A549 (cell line): Measurements from ENCODE around the gene FKBP6. TPM values are rescaled to one million over a fixed set of nuclear protein-coding genes. Genes with fewer than 3 reads are reported as not detected.

Experiments
- ATAC-seq, 2 experiments: fragments of 200-7000 bp in 1 of 2; fragments of >200 bp in 1 of 2; cut with Nextera tagmentation in 1 of 2; cut with Tn5 transposase in 1 of 2; 3 replicates each; pipeline versions ENCODE4 v1.8.0 to v1.9.1; 2018 to 2020; ENCODE audit warnings: mild to moderate bottlenecking in 1 of 2, moderate library complexity in 1 of 2
- CTCF ChIA-PET: fragments of 300-600 bp; sonication (Branson Sonifier 250); formaldehyde crosslinking; extraction: SDS; loops from one replicate; lab custom pipeline; 2021; ENCODE audit warnings: antibody characterized with exemption, inconsistent platforms; lab: Yijun Ruan, JAX
- POLR2A ChIA-PET: fragments of 350-600 bp; formaldehyde crosslinking; extraction: SDS; loops from one replicate; lab custom pipeline; 2021; ENCODE audit warnings: antibody characterized with exemption, inconsistent platforms; lab: Yijun Ruan, JAX
- DNase-seq, 2 experiments: peaks; one replicate each; pipeline versions ENCODE4 v3.0.0 to v3.0.0-alpha.2; 2011 to 2016; ENCODE audit warnings: low read depth in 1 of 2, low spot score in 1 of 2
- FAIRE-seq: peaks from 2 replicates; lab custom pipeline; 2011; peaks lifted over from hg19 to GRCh38; lab: Jason Lieb, UNC
- H3K27ac ChIP-seq, 2 experiments: fragments of >200 bp; sonication (Bioruptor Twin); formaldehyde crosslinking; 3 replicates each; pipeline ENCODE4 v1.5.1; 2016 to 2017
- H3K4me1 ChIP-seq: fragments of >200 bp; sonication (Bioruptor Twin); formaldehyde crosslinking; 3 replicates; pipeline ENCODE4 v1.6.1; 2016
- H3K4me2 ChIP-seq: fragments of >200 bp; sonication (Bioruptor Twin); formaldehyde crosslinking; 3 replicates; pipeline ENCODE4 v1.6.1; 2016
- H3K4me3 ChIP-seq: fragments of >200 bp; sonication (Bioruptor Twin); formaldehyde crosslinking; 3 replicates; pipeline ENCODE4 v1.5.1; 2016
- H3K9me3 ChIP-seq: fragments of >200 bp; sonication (Bioruptor Twin); formaldehyde crosslinking; 3 replicates; pipeline ENCODE4 v1.6.1; 2016
- ATOH8 ChIP-seq: fragments of 250-450 bp; sonication (Bioruptor Pico); IDR thresholded peaks from 2 replicates; pipeline ENCODE4 v1.5.0; 2020; ENCODE audit warnings: low read depth, mild to moderate bottlenecking, moderate library complexity
- BHLHE40 ChIP-seq: IDR thresholded peaks from 2 replicates; pipeline ENCODE4 v1.6.1; 2012; ENCODE audit warnings: low read depth, low read length, inconsistent platforms
- CBX2 ChIP-seq: fragments of 200-600 bp; sonication (generic); IDR thresholded peaks from 2 replicates; pipeline ENCODE4 v1.6.1; 2016; ENCODE audit warnings: low read depth, mild to moderate bottlenecking, borderline replicate concordance
- CBX8 ChIP-seq: fragments of 200-600 bp; sonication (generic); IDR thresholded peaks from 2 replicates; pipeline ENCODE4 v1.6.1; 2016
- CEBPB ChIP-seq, 2 experiments: fragments of >200 bp in 1 of 2; sonication (Bioruptor Twin) in 1 of 2; formaldehyde crosslinking in 1 of 2; IDR thresholded peaks; 2 replicates each; pipeline ENCODE4 v1.6.1; 2012 to 2016
- CTCF ChIP-seq: fragments of >200 bp; sonication (Bioruptor Twin); formaldehyde crosslinking; IDR thresholded peaks from 3 replicates; pipeline ENCODE4 v1.5.1; 2016
- EHF ChIP-seq: fragments of 250-450 bp; sonication (Bioruptor Pico); IDR thresholded peaks from 2 replicates; pipeline ENCODE4 v1.5.0; 2020; ENCODE audit warnings: mild to moderate bottlenecking
- EHMT2 ChIP-seq: fragments of 200-600 bp; sonication (generic); IDR thresholded peaks from 2 replicates; pipeline ENCODE4 v1.6.1; 2016; ENCODE audit warnings: antibody characterized with exemption, low read depth, mild to moderate bottlenecking, moderate library complexity
- EP300 ChIP-seq, 2 experiments: fragments of >200 bp; sonication (Bioruptor Twin); formaldehyde crosslinking; IDR thresholded peaks; 2 replicates in 1 of 2; 3 replicates in 1 of 2; pipeline ENCODE4 v1.6.1; 2016 to 2017
- ESRRA ChIP-seq: fragments of 150-350 bp; IDR thresholded peaks from 2 replicates; pipeline ENCODE4 v1.6.1; 2014; ENCODE audit warnings: mild to moderate bottlenecking, low read length, borderline replicate concordance
- FOSB ChIP-seq: fragments of 250-450 bp; sonication (Bioruptor Pico); IDR thresholded peaks from 2 replicates; pipeline ENCODE4 v1.5.0; 2020; ENCODE audit warnings: mild to moderate bottlenecking, moderate library complexity
- FOXS1 ChIP-seq: fragments of 250-450 bp; sonication (Bioruptor Pico); IDR thresholded peaks from 2 replicates; pipeline ENCODE4 v1.5.0; 2020; ENCODE audit warnings: mild to moderate bottlenecking, moderate library complexity
- HES2 ChIP-seq: fragments of >200 bp; sonication (Bioruptor Twin); formaldehyde crosslinking; IDR thresholded peaks from 2 replicates; pipeline ENCODE4 v1.6.1; 2016
- HEYL ChIP-seq: fragments of 250-450 bp; sonication (Bioruptor Pico); IDR thresholded peaks from 2 replicates; pipeline ENCODE4 v1.8.0; 2021; ENCODE audit warnings: mild to moderate bottlenecking, moderate library complexity
- HOXA7 ChIP-seq: fragments of 250-450 bp; sonication (Bioruptor Pico); IDR thresholded peaks from 2 replicates; pipeline ENCODE4 v1.5.0; 2020; ENCODE audit warnings: mild to moderate bottlenecking, moderate library complexity
- HOXB13 ChIP-seq: fragments of 250-450 bp; sonication (Bioruptor Pico); IDR thresholded peaks from 2 replicates; pipeline ENCODE4 v1.5.0; 2020; ENCODE audit warnings: low read depth, mild to moderate bottlenecking, moderate library complexity
- HOXB5 ChIP-seq: fragments of 250-450 bp; sonication (Bioruptor Pico); IDR thresholded peaks from 2 replicates; pipeline ENCODE4 v1.5.0; 2020; ENCODE audit warnings: mild to moderate bottlenecking, moderate library complexity
- JUNB ChIP-seq: fragments of >200 bp; sonication (Bioruptor Twin); formaldehyde crosslinking; IDR thresholded peaks from 2 replicates; pipeline ENCODE4 v1.6.1; 2016
- KDM1A ChIP-seq: fragments of 200-600 bp; sonication (generic); IDR thresholded peaks from 2 replicates; pipeline ENCODE4 v1.6.1; 2016; ENCODE audit warnings: low read depth, mild to moderate bottlenecking
- KDM5A ChIP-seq: fragments of 200-600 bp; sonication (generic); IDR thresholded peaks from 2 replicates; pipeline ENCODE4 v1.6.1; 2016; ENCODE audit warnings: antibody characterized with exemption, mild to moderate bottlenecking
- MAFK ChIP-seq: fragments of 450-650 bp; IDR thresholded peaks from 2 replicates; pipeline ENCODE4 v1.6.1; 2014; ENCODE audit not compliant: partially characterized antibody
- MAX ChIP-seq: IDR thresholded peaks from 2 replicates; pipeline ENCODE4 v1.6.1; 2012
- MYC ChIP-seq: IDR thresholded peaks from 2 replicates; pipeline ENCODE4 v1.6.1; 2012; ENCODE audit warnings: mild to moderate bottlenecking, inconsistent platforms, low read length, improper control_type of control experiment, borderline replicate concordance
- NPAS2 ChIP-seq: fragments of 250-450 bp; sonication (Bioruptor Pico); IDR thresholded peaks from 2 replicates; pipeline ENCODE4 v1.8.0; 2022; ENCODE audit warnings: mild to moderate bottlenecking, moderate library complexity, borderline replicate concordance
- NR3C1 ChIP-seq: fragments of >200 bp; sonication (Bioruptor Twin); formaldehyde crosslinking; IDR thresholded peaks from 3 replicates; pipeline ENCODE4 v1.6.1; 2017
- PHF8 ChIP-seq: fragments of 200-600 bp; sonication (generic); IDR thresholded peaks from 2 replicates; pipeline ENCODE4 v1.6.1; 2016; ENCODE audit warnings: low read depth, mild to moderate bottlenecking, antibody characterized with exemption, moderate library complexity, borderline replicate concordance
- POLR2AphosphoS2 ChIP-seq: conservative IDR thresholded peaks from 2 replicates; pipeline ENCODE4 v1.6.1; 2012; ENCODE audit warnings: low read length, improper control_type of control experiment, inconsistent platforms
- RAD21 ChIP-seq, 2 experiments: fragments of >200 bp in 1 of 2; sonication (Bioruptor Twin) in 1 of 2; formaldehyde crosslinking in 1 of 2; IDR thresholded peaks in 1 of 2; conservative IDR thresholded peaks in 1 of 2; 2 replicates in 1 of 2; 3 replicates in 1 of 2; pipeline ENCODE4 v1.6.1; 2012 to 2018; ENCODE audit warnings: inconsistent platforms in 1 of 2
- RFX5 ChIP-seq: fragments of 450-650 bp; IDR thresholded peaks from 2 replicates; pipeline ENCODE4 v1.7.1; 2014; ENCODE audit warnings: antibody characterized with exemption, mild to moderate bottlenecking, moderate library complexity
- SMC3 ChIP-seq: fragments of >200 bp; sonication (Bioruptor Twin); formaldehyde crosslinking; IDR thresholded peaks from 3 replicates; pipeline ENCODE4 v1.6.1; 2018; ENCODE audit warnings: inconsistent platforms
- TP53 ChIP-seq: fragments of 250-450 bp; sonication (Bioruptor Pico); IDR thresholded peaks from 2 replicates; pipeline ENCODE4 v1.5.0; 2021; ENCODE audit warnings: mild to moderate bottlenecking, moderate library complexity
- ZC3H11A ChIP-seq: fragments of 450-650 bp; IDR thresholded peaks from 2 replicates; pipeline ENCODE4 v1.6.1; 2014; ENCODE audit warnings: antibody characterized with exemption, mild to moderate bottlenecking
- ZNF302 ChIP-seq: fragments of 250-450 bp; sonication (Bioruptor Pico); IDR thresholded peaks from 2 replicates; pipeline ENCODE4 v1.9.0; 2021; ENCODE audit warnings: inconsistent platforms, mild to moderate bottlenecking, moderate library complexity
- ZSCAN20 ChIP-seq: fragments of 250-450 bp; sonication (Bioruptor Pico); IDR thresholded peaks from 2 replicates; pipeline ENCODE4 v1.8.0; 2022; ENCODE audit warnings: mild to moderate bottlenecking, moderate library complexity
- WGBS: methylation state at CpG from one replicate; pipeline ENCODE4 v1.1.6; 2017; ENCODE audit errors: missing lambda C conversion rate; 5-methylcytosine and 5-hydroxymethylcytosine counted together
- polyA plus RNA-seq, 4 experiments: library from polyadenylated mRNA; depleted of rRNA in 3 of 4; stranded (reverse); fragments of >200 nt; fragmentation: RNase III in 1 of 4; extraction: RNeasy Plus Mini Kit Qiagen cat#74134 plus additional on column Dnase treatment in 1 of 4; gene quantifications; 2 replicates in 3 of 4; 3 replicates in 1 of 4; pipeline ENCODE4 v1.2.3, GENCODE V29; 2011 to 2017

Gene FKBP6
- polyA plus RNA-seq, 2 of the 4 experiments (the other 2 are of a cell fraction): 0.04 TPM; not detected in 1

- WGBS: 60% methylated on average over 8 of the region's 8 CpGs
These were observed 14.7 kb downstream of the FKBP6 start for GRCh38 chr7:73342645-73343044.

GRCh38 chr7:73343671-73344380 lies 15.9 kb downstream of the FKBP6 start:
- Histone ChIP-seq H3K4me3 (no peak overlapping the region), H3K9me3 (no peaks in the 10 kb centered on the region), H3K27ac (no peak overlapping the region), H3K4me2 (no peak overlapping the region)
- ATAC-seq (no peak), FAIRE-seq (no peak), DNase-seq (no peak)
- CTCF ChIA-PET: interaction anchor here (0.6 to 7.2 kb wide), 11 partner anchors 15 to 391 kb away, joined by 3 to 57 read pairs (median 3); no protein-coding TSS in a partner anchor
- 72% methylated on average over 7 of the region's 7 CpGs for WGBS
- TF ChIP-seq MAFK (no peak), MYC (no peak), HOXB13 (CRISPR knock-in tag) (no peak), EP300 (IDR thresholded peaks at IDR 0.05) (no peak), POLR2AphosphoS2 (no peak), ESRRA (no peak), HES2 (no peak), HOXA7 (CRISPR knock-in tag) (no peak), RAD21 (conservative IDR thresholded peaks at IDR 0.05 in 1 of 2, IDR thresholded peaks at IDR 0.05 in 1 of 2) (no peak), KDM1A (no peak), BHLHE40 (no peak), PHF8 (no peak), NPAS2 (CRISPR knock-in tag) (no peak), ATOH8 (no peak), NR3C1 (no peak)
- TF ChIP-seq, all 56 proteins: peak for 0
- peaks cover 8% of the 10 kb centered on the region; the same call in 2 of the 3 replicates for H3K4me1 ChIP-seq
- POLR2A ChIA-PET: no interaction called here

More at GRCh38 chr7:73342645-73343044, 14.7 kb downstream of the FKBP6 start:
- ChIA-PET CTCF (interaction anchor here (0.6 to 7.2 kb wide), 20 partner anchors 8 to 961 kb away, joined by 3 to 57 read pairs (median 6); partner anchors contain the start of gene FZD9), POLR2A (no interaction called here)
- DNase-seq (peak; percentile 46 to 67), ATAC-seq (peak; percentile 87 to 89), FAIRE-seq (no peak)
- Histone ChIP-seq H3K27ac (no peak overlapping the region), H3K4me1 (peaks cover 8% of the 10 kb centered on the region; the same call in 2 of the 3 replicates), H3K4me2 (peak overlapping the region; percentile 33; the same call in 1 of the 3 replicates), H3K9me3 (no peaks in the 10 kb centered on the region), H3K4me3 (no peak overlapping the region)
- TF ChIP-seq CEBPB (IDR thresholded peaks at IDR 0.05): no peak
- TF ChIP-seq CBX8: no peak
- TF ChIP-seq CTCF: peak; percentile 66
- no peak for TF ChIP-seq RFX5
- TF ChIP-seq RAD21 (conservative IDR thresholded peaks at IDR 0.05 in 1 of 2, IDR thresholded peaks at IDR 0.05 in 1 of 2): peak; percentile 56 to 61
- TF ChIP-seq TP53 (CRISPR knock-in tag): no peak
- no peak for TF ChIP-seq CBX2
- no peak for TF ChIP-seq NPAS2 (CRISPR knock-in tag)
- TF ChIP-seq HEYL (CRISPR knock-in tag): no peak
- no peak for TF ChIP-seq EHMT2
- TF ChIP-seq ZSCAN20: no peak
- TF ChIP-seq EHF (CRISPR knock-in tag): no peak
- no peak for TF ChIP-seq ZNF302 (CRISPR knock-in tag)
- no peak for TF ChIP-seq JUNB
- no peak for TF ChIP-seq MAX
- no peak for TF ChIP-seq FOXS1
- TF ChIP-seq SMC3: peak; percentile 56
- no peak for TF ChIP-seq NR3C1
- no peak for TF ChIP-seq ZC3H11A
- TF ChIP-seq PHF8: no peak
- no peak for TF ChIP-seq KDM5A
- no peak for TF ChIP-seq HOXB5
- TF ChIP-seq FOSB: no peak
